ENCODE results near the gene PCDHB16.
"Not testable (repeated sequence)": the region's sequence is repeated elsewhere in the genome, so short reads cannot be mapped to it uniquely, and the experiment has no call there.

- not testable (repeated sequence) for TF ChIP-seq CTCF, EP300 (IDR thresholded peaks at IDR 0.05)
Observed at GRCh38 chr5:141214583-141214982, 32.4 kb downstream of the PCDHB16 start.
